ENCODE results near the gene KRT6B. TPM values are rescaled to one million over a fixed set of nuclear protein-coding genes. Genes with fewer than 3 reads are reported as not detected.

Gene KRT6B
- total and polyA plus RNA-seq, 9 of the 15 experiments (the other 6 are each of a cell fraction or from before 2014, with no cell fraction given) = not detected

DNA sequence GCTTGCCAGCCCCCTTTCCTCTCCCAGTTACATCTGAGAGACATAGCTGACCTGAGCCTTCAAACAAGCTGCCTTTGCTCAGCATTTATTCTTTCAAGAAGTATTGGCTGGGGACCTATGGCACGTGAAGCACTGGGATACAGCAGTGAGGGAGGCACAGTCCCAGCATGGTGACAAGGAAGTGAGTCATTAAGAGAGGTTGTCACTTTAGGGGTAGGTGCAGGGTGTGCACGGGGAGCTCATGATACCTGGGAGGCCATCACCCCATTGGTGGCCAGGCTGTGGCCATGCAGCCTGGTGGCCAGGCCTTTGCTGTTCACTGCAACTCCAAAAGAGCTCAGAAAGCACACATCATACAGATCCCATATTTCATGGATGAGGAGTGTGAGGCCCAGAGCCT is 12.1 kb downstream of the KRT6B start (continued):
- TF ChIP-seq, protein P1, sequence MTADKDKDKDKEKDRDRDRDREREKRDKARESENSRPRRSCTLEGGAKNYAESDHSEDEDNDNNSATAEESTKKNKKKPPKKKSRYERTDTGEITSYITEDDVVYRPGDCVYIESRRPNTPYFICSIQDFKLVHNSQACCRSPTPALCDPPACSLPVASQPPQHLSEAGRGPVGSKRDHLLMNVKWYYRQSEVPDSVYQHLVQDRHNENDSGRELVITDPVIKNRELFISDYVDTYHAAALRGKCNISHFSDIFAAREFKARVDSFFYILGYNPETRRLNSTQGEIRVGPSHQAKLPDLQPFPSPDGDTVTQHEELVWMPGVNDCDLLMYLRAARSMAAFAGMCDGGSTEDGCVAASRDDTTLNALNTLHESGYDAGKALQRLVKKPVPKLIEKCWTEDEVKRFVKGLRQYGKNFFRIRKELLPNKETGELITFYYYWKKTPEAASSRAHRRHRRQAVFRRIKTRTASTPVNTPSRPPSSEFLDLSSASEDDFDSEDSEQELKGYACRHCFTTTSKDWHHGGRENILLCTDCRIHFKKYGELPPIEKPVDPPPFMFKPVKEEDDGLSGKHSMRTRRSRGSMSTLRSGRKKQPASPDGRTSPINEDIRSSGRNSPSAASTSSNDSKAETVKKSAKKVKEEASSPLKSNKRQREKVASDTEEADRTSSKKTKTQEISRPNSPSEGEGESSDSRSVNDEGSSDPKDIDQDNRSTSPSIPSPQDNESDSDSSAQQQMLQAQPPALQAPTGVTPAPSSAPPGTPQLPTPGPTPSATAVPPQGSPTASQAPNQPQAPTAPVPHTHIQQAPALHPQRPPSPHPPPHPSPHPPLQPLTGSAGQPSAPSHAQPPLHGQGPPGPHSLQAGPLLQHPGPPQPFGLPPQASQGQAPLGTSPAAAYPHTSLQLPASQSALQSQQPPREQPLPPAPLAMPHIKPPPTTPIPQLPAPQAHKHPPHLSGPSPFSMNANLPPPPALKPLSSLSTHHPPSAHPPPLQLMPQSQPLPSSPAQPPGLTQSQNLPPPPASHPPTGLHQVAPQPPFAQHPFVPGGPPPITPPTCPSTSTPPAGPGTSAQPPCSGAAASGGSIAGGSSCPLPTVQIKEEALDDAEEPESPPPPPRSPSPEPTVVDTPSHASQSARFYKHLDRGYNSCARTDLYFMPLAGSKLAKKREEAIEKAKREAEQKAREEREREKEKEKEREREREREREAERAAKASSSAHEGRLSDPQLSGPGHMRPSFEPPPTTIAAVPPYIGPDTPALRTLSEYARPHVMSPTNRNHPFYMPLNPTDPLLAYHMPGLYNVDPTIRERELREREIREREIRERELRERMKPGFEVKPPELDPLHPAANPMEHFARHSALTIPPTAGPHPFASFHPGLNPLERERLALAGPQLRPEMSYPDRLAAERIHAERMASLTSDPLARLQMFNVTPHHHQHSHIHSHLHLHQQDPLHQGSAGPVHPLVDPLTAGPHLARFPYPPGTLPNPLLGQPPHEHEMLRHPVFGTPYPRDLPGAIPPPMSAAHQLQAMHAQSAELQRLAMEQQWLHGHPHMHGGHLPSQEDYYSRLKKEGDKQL (CRISPR knock-in tag; IDR thresholded peaks at IDR 0.05; ENCODE audit: borderline replicate concordance) = no peak
- no peak for TF ChIP-seq FOXA1 (IDR thresholded peaks at IDR 0.05; ENCODE audit: borderline replicate concordance)
- no peak for TF ChIP-seq MIER1 (IDR thresholded peaks at IDR 0.05; ENCODE audit: low read depth)
- TF ChIP-seq ZKSCAN8 (CRISPR knock-in tag; IDR thresholded peaks at IDR 0.05) = no peak
- no peak for TF ChIP-seq SIN3B (IDR thresholded peaks at IDR 0.05; ENCODE audit: low read depth)
- TF ChIP-seq XRCC4 (IDR thresholded peaks at IDR 0.05; ENCODE audit: extremely low read depth, insufficient read depth, insufficient read length) = no peak
- no peak for TF ChIP-seq KAT7 (CRISPR knock-in tag; IDR thresholded peaks at IDR 0.05; ENCODE audit: borderline replicate concordance)
- TF ChIP-seq ZNF699 (CRISPR knock-in tag; IDR thresholded peaks at IDR 0.05; ENCODE audit: insufficient replicate concordance) = no peak
- TF ChIP-seq SRF (CRISPR knock-in tag; IDR thresholded peaks at IDR 0.05) = no peak
